DOHH2 (cell line): Measurements from ENCODE around the gene ANK3.

Experiments
- EZH2phosphoT487 ChIP-seq: fragments of 200-600 bp; sonication (generic); IDR thresholded peaks from 2 replicates; pipeline ENCODE4 v1.6.1; 2017; ENCODE audit warnings: borderline replicate concordance, mild to moderate bottlenecking, antibody characterized with exemption, low read length, moderate library complexity, mixed read lengths
- TF ChIP-seq, protein P1 (sequence below): fragments of 200-600 bp; sonication (generic); IDR thresholded peaks from one replicate; pipeline ENCODE4 v1.5.1; 2014; ENCODE audit warnings: antibody characterized with exemption, mild to moderate bottlenecking, low read depth, low read length; ENCODE audit not compliant: poor library complexity, severe bottlenecking

DNA sequence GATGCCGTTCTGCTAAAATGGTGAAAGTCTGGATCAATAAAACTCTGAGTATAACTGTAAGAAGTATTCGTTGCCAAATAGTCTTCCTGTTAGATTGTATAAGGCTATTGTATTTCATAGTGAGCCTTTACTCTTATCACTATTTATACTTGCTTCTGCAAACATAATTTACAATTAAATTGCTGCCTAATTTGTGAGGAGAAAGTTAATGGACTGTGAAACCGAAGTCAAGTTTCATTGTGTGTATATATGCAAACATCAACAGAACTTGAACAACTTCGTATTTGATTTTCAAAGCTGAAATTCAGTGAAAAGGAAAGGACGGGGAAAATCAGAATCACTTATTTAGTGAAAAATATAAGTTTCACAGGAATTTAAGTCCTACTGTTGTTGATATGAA lies 347.4 kb downstream of the ANK3 start:
- TF ChIP-seq, protein P1, sequence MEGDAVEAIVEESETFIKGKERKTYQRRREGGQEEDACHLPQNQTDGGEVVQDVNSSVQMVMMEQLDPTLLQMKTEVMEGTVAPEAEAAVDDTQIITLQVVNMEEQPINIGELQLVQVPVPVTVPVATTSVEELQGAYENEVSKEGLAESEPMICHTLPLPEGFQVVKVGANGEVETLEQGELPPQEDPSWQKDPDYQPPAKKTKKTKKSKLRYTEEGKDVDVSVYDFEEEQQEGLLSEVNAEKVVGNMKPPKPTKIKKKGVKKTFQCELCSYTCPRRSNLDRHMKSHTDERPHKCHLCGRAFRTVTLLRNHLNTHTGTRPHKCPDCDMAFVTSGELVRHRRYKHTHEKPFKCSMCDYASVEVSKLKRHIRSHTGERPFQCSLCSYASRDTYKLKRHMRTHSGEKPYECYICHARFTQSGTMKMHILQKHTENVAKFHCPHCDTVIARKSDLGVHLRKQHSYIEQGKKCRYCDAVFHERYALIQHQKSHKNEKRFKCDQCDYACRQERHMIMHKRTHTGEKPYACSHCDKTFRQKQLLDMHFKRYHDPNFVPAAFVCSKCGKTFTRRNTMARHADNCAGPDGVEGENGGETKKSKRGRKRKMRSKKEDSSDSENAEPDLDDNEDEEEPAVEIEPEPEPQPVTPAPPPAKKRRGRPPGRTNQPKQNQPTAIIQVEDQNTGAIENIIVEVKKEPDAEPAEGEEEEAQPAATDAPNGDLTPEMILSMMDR, result no peak
- no peak for TF ChIP-seq EZH2phosphoT487
